A673 (cell line): Measurements from ENCODE around the gene KRT14. TPM values are rescaled to one million over a fixed set of nuclear protein-coding genes. Genes with fewer than 3 reads are reported as not detected.

ENCODE experiments used
- BruUV-seq: library from RNA; stranded (reverse); fragments of 400-500 nt; replicated peaks from 2 replicates; lab custom pipeline; 2021; lab: Mats Ljungman, UMichigan
- CTCF ChIA-PET: fragments of 300-600 bp; sonication (Branson Sonifier 250); formaldehyde crosslinking; loops from one replicate; lab custom pipeline; 2022; ENCODE audit warnings: antibody characterized with exemption; lab: Charles Lee
- POLR2A ChIA-PET: fragments of 300-600 bp; sonication (Branson Sonifier 250); formaldehyde crosslinking; loops from one replicate; lab custom pipeline; 2022; ENCODE audit warnings: antibody characterized with exemption; ENCODE audit not compliant: low non-redundant PET; lab: Charles Lee
- DNase-seq: peaks from one replicate; pipeline ENCODE4 v3.0.0-alpha.2; 2015; ENCODE audit warnings: low spot score
- H3K27ac ChIP-seq: fragments of 200-600 bp; sonication (generic); 2 replicates; pipeline ENCODE4 v1.5.1; 2016; ENCODE audit warnings: mixed run types, low read depth, mild to moderate bottlenecking, mixed read lengths, antibody characterized with exemption, low read length; ENCODE audit not compliant: poor library complexity, severe bottlenecking
- H3K27me3 ChIP-seq: fragments of 200-600 bp; sonication (generic); replicated peaks from 2 replicates; pipeline ENCODE4 v1.6.1; 2017; ENCODE audit warnings: mixed run types, low read depth, mild to moderate bottlenecking, mixed read lengths, antibody characterized with exemption, low read length; ENCODE audit not compliant: insufficient read depth, poor library complexity
- H3K36me3 ChIP-seq: fragments of 200-600 bp; sonication (generic); 2 replicates; pipeline ENCODE4 v1.6.1; 2016; ENCODE audit warnings: mixed run types, mild to moderate bottlenecking, mixed read lengths, antibody characterized with exemption, low read length; ENCODE audit not compliant: insufficient read depth, poor library complexity, severe bottlenecking
- H3K4me1 ChIP-seq: fragments of 200-600 bp; sonication (generic); 2 replicates; pipeline ENCODE4 v1.6.1; 2017; ENCODE audit warnings: mixed run types, mild to moderate bottlenecking, mixed read lengths, antibody characterized with exemption, low read length; ENCODE audit not compliant: insufficient read depth, poor library complexity, severe bottlenecking
- H3K4me3 ChIP-seq: fragments of 200-600 bp; sonication (generic); 2 replicates; pipeline ENCODE4 v1.5.1; 2016; ENCODE audit warnings: low read depth, mixed run types, mild to moderate bottlenecking, mixed read lengths, low read length; ENCODE audit not compliant: poor library complexity, severe bottlenecking
- H3K9me3 ChIP-seq: fragments of 200-600 bp; sonication (generic); 2 replicates; pipeline ENCODE4 v1.6.1; 2016; ENCODE audit warnings: mixed run types, low read depth, mild to moderate bottlenecking, mixed read lengths, antibody characterized with exemption, low read length; ENCODE audit not compliant: poor library complexity, severe bottlenecking
- EZH2 ChIP-seq: fragments of 200-600 bp; sonication (generic); IDR thresholded peaks from 2 replicates; pipeline ENCODE4 v1.6.1; 2017; ENCODE audit warnings: borderline replicate concordance, low read depth, mild to moderate bottlenecking, mixed read lengths, antibody characterized with exemption, low read length; ENCODE audit not compliant: poor library complexity, severe bottlenecking
- intact Hi-C: fragments of 100-400 bp; cut with micrococcal nuclease; formaldehyde crosslinking; loops from one replicate; pipeline ENCODE4 v1.10.0; 2022; ENCODE audit not compliant: unreplicated experiment
- total RNA-seq: library from RNA; stranded (reverse); gene quantifications from 2 replicates; pipeline ENCODE4 v1.2.3, GENCODE V29; 2021
- TF ChIP-seq, protein P1 (sequence below): fragments of 300-800, 200-600 bp; sonication (generic); conservative IDR thresholded peaks from 2 replicates; pipeline ENCODE4 v1.5.1; 2017; ENCODE audit warnings: low read depth, mild to moderate bottlenecking, antibody characterized with exemption, low read length, moderate library complexity, mixed read lengths

The KRT14 gene
- total RNA-seq, 1 experiment from 2014 or later: not detected

DNA sequence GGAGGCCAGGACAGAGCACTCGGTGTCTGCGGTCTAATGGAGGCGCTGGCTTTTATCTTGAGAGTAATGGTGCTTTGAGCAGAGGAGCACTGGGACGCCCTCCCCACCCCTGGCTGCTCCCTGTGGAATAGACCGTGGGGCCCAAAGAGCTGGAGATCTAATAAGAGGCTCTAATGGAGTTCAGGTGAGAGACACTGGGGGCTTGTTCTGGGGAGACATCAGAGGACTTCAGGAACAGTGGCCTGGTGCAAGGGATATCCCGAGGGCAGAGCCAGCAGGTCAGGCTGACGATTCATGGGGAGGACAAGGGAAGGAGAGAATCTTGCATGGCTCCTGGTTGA is 49.1 kb downstream of the KRT14 start:
- CTCF ChIA-PET: no interaction called here
- POLR2A ChIA-PET: no interaction called here
- H3K27me3 ChIP-seq: no peaks in the 10 kb centered on the region
- no peak overlapping the region for H3K27ac ChIP-seq
- intact Hi-C loops: no loop called here
- TF ChIP-seq EZH2: no peak
- TF ChIP-seq, protein P1, sequence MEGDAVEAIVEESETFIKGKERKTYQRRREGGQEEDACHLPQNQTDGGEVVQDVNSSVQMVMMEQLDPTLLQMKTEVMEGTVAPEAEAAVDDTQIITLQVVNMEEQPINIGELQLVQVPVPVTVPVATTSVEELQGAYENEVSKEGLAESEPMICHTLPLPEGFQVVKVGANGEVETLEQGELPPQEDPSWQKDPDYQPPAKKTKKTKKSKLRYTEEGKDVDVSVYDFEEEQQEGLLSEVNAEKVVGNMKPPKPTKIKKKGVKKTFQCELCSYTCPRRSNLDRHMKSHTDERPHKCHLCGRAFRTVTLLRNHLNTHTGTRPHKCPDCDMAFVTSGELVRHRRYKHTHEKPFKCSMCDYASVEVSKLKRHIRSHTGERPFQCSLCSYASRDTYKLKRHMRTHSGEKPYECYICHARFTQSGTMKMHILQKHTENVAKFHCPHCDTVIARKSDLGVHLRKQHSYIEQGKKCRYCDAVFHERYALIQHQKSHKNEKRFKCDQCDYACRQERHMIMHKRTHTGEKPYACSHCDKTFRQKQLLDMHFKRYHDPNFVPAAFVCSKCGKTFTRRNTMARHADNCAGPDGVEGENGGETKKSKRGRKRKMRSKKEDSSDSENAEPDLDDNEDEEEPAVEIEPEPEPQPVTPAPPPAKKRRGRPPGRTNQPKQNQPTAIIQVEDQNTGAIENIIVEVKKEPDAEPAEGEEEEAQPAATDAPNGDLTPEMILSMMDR: no peak
- BruUV-seq: no TSS peak
- H3K36me3 ChIP-seq: no peaks in the 10 kb centered on the region
- no peaks in the 10 kb centered on the region for H3K4me1 ChIP-seq
- no peaks in the 10 kb centered on the region for H3K9me3 ChIP-seq
- DNase-seq: no peak
- no peak overlapping the region for H3K4me3 ChIP-seq

GRCh38 chr17:41536741-41537613 is 49.7 kb downstream of the KRT14 start:
- no peak for DNase-seq
- POLR2A ChIA-PET: no interaction called here
- Histone ChIP-seq H3K4me3 (no peak overlapping the region), H3K27ac (no peak overlapping the region), H3K36me3 (no peaks in the 10 kb centered on the region), H3K9me3 (no peaks in the 10 kb centered on the region), H3K4me1 (no peaks in the 10 kb centered on the region), H3K27me3 (no peaks in the 10 kb centered on the region)
- intact Hi-C loops: no loop called here
- CTCF ChIA-PET: no interaction called here
- no TSS peak for BruUV-seq
- no peak for TF ChIP-seq EZH2
- TF ChIP-seq, protein P1: no peak

GRCh38 chr17:41535764-41536481 is 50.8 kb downstream of the KRT14 start:
- Histone ChIP-seq H3K27me3 (no peaks in the 10 kb centered on the region), H3K36me3 (no peaks in the 10 kb centered on the region), H3K9me3 (no peaks in the 10 kb centered on the region), H3K4me1 (no peaks in the 10 kb centered on the region), H3K27ac (no peak overlapping the region), H3K4me3 (no peak overlapping the region)
- CTCF ChIA-PET: no interaction called here
- DNase-seq: no peak
- no TSS peak for BruUV-seq
- POLR2A ChIA-PET: no interaction called here
- intact Hi-C loops: no loop called here
- no peak for TF ChIP-seq EZH2
- TF ChIP-seq, protein P1: no peak
